ENCODE data around the gene PPP1R3A. TPM values are rescaled to one million over a fixed set of nuclear protein-coding genes. Genes with fewer than 3 reads are reported as not detected.

Gene PPP1R3A, protein sequence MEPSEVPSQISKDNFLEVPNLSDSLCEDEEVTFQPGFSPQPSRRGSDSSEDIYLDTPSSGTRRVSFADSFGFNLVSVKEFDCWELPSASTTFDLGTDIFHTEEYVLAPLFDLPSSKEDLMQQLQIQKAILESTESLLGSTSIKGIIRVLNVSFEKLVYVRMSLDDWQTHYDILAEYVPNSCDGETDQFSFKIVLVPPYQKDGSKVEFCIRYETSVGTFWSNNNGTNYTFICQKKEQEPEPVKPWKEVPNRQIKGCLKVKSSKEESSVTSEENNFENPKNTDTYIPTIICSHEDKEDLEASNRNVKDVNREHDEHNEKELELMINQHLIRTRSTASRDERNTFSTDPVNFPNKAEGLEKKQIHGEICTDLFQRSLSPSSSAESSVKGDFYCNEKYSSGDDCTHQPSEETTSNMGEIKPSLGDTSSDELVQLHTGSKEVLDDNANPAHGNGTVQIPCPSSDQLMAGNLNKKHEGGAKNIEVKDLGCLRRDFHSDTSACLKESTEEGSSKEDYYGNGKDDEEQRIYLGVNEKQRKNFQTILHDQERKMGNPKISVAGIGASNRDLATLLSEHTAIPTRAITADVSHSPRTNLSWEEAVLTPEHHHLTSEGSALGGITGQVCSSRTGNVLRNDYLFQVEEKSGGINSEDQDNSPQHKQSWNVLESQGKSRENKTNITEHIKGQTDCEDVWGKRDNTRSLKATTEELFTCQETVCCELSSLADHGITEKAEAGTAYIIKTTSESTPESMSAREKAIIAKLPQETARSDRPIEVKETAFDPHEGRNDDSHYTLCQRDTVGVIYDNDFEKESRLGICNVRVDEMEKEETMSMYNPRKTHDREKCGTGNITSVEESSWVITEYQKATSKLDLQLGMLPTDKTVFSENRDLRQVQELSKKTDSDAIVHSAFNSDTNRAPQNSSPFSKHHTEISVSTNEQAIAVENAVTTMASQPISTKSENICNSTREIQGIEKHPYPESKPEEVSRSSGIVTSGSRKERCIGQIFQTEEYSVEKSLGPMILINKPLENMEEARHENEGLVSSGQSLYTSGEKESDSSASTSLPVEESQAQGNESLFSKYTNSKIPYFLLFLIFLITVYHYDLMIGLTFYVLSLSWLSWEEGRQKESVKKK
- total RNA-seq = not detected in 2 replicates

DNA sequence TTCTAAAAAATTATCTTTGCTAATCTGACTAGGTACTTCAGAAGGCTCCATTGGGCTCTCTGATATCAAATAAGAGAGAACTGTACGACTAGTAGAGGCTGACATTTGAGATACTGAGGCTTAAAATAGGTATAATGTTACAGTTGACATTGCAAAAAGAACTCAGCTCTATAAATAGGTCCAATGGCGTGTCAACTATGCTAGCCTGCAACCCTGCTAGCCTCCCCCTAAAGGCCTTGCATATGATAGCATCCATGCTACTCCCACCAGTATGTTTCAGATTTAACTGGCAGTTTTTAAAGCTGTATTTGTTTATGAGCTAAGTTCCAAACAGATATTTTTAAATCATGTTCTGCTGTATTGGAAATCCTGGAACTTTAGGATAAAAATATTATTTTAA is at the start of gene PPP1R3A:
Gene PPP1R3A (minus strand): TSS at position 64 of the 400 bp plus-strand sequence. CDS start 13 bp downstream, at position 51.

